Measurements from ENCODE around the gene RNPEP. TPM values are rescaled to one million over a fixed set of nuclear protein-coding genes. Genes with fewer than 3 reads are reported as not detected.

The RNPEP gene
- total RNA-seq, 1 donor from 2014 or later, result 51.4 TPM

DNA sequence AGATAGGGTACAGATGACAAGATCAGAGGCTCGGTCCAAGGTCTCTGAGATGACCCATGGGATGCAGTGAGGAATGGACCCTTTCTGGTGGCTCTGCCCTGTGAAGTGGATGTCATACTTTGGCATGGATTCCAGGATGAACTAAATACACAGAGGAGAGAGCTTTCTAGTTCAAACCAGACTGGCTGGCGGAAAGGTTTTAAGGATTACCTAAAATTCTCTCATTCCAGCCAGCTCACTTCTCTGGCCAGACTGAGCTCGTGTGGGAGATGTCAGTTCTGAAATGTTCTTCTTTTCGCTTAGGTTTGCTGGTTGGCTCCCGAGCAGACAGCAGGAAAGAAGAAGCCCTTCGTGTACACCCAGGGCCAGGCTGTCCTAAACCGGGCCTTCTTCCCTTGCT lies 6.2 kb downstream of the RNPEP start:
- no peak for DNase-seq (ENCODE audit: extremely low spot score, unreplicated experiment)
- TF ChIP-seq, protein P1, sequence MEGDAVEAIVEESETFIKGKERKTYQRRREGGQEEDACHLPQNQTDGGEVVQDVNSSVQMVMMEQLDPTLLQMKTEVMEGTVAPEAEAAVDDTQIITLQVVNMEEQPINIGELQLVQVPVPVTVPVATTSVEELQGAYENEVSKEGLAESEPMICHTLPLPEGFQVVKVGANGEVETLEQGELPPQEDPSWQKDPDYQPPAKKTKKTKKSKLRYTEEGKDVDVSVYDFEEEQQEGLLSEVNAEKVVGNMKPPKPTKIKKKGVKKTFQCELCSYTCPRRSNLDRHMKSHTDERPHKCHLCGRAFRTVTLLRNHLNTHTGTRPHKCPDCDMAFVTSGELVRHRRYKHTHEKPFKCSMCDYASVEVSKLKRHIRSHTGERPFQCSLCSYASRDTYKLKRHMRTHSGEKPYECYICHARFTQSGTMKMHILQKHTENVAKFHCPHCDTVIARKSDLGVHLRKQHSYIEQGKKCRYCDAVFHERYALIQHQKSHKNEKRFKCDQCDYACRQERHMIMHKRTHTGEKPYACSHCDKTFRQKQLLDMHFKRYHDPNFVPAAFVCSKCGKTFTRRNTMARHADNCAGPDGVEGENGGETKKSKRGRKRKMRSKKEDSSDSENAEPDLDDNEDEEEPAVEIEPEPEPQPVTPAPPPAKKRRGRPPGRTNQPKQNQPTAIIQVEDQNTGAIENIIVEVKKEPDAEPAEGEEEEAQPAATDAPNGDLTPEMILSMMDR (IDR thresholded peaks at IDR 0.05), result no peak
- H3K4me3 Mint-ChIP-seq (ENCODE audit: unreplicated experiment), result no peak overlapping the region
- H3K9me3 Mint-ChIP-seq (ENCODE audit: unreplicated experiment), result no peaks in the 10 kb centered on the region
- peaks cover 26% of the 10 kb centered on the region for H3K36me3 Mint-ChIP-seq (ENCODE audit: unreplicated experiment)
- no peak overlapping the region for H3K27ac Mint-ChIP-seq (ENCODE audit: unreplicated experiment)
- H3K4me1 Mint-ChIP-seq (ENCODE audit: unreplicated experiment), result peaks cover 16% of the 10 kb centered on the region
- no peaks in the 10 kb centered on the region for H3K27me3 Mint-ChIP-seq (ENCODE audit: unreplicated experiment)

DNA sequence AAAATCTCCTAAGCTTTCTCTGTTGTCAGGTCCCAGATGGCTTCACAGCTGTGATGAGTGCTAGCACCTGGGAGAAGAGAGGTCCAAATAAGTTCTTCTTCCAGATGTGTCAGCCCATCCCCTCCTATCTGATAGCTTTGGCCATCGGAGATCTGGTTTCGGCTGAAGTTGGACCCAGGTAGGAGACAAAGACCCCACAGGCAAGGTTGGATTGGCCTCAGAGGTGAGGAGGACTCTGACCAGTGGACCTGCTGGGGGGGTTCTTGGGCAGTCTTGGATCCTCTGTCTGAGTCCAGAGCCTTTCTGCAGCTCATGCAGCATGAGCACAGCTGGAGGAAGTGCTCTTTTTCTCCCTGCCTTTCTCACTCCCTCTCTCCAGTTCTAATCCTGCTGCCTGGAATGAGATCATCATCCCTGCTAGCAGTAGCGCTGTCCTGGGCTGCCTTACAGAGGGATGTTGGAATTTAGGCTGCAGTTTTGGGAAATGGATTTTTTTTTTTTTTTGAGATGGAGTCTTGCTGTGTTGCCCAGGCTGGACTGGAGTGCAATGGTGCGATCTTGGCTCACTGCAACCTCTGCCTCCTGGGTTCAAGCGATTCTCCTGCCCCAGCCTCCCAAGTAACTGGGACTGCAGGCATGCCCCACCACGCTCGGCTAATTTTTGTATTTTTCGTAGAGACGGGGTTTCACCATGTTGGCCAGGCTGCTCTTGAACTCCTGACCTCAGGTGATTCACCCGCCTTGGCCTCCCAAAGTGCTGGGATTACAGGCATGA lies 7.1 kb downstream of the RNPEP start:
- TF ChIP-seq, protein P1 (IDR thresholded peaks at IDR 0.05), result no peak
- no peak for DNase-seq (ENCODE audit: extremely low spot score, unreplicated experiment)
- Mint-ChIP-seq H3K4me1 (ENCODE audit: unreplicated experiment) (peaks cover 7% of the 10 kb centered on the region), H3K36me3 (ENCODE audit: unreplicated experiment) (peaks cover 32% of the 10 kb centered on the region), H3K27ac (ENCODE audit: unreplicated experiment) (no peak overlapping the region), H3K4me3 (ENCODE audit: unreplicated experiment) (no peak overlapping the region), H3K27me3 (ENCODE audit: unreplicated experiment) (no peaks in the 10 kb centered on the region), H3K9me3 (ENCODE audit: unreplicated experiment) (no peaks in the 10 kb centered on the region)

DNA sequence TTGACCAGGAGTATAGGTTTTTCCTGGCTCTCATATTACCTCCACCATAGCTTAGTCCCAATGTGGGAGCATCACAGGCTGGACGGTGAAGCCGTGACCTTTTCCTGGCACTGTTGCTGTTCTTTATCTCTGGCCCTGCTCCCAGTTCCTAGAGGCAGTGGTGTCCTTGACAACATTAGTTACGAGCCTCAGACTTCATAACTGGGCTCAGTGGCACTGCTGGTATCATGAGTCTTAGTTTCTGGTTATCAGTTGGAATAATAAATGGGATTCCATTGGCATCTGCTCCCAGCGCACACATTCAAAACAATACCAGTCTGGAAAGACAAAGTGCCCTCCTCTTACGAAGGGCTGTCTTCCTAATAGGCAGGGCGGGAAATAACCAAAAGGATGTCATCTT lies 8.0 kb downstream of the RNPEP start:
- no peaks in the 10 kb centered on the region for H3K9me3 Mint-ChIP-seq (ENCODE audit: unreplicated experiment)
- peaks cover 35% of the 10 kb centered on the region for H3K36me3 Mint-ChIP-seq (ENCODE audit: unreplicated experiment)
- peaks cover 4% of the 10 kb centered on the region for H3K4me1 Mint-ChIP-seq (ENCODE audit: unreplicated experiment)
- no peak overlapping the region for H3K4me3 Mint-ChIP-seq (ENCODE audit: unreplicated experiment)
- no peaks in the 10 kb centered on the region for H3K27me3 Mint-ChIP-seq (ENCODE audit: unreplicated experiment)
- DNase-seq (ENCODE audit: extremely low spot score, unreplicated experiment), result no peak
- TF ChIP-seq, protein P1 (IDR thresholded peaks at IDR 0.05), result no peak
- H3K27ac Mint-ChIP-seq (ENCODE audit: unreplicated experiment), result no peak overlapping the region

DNA sequence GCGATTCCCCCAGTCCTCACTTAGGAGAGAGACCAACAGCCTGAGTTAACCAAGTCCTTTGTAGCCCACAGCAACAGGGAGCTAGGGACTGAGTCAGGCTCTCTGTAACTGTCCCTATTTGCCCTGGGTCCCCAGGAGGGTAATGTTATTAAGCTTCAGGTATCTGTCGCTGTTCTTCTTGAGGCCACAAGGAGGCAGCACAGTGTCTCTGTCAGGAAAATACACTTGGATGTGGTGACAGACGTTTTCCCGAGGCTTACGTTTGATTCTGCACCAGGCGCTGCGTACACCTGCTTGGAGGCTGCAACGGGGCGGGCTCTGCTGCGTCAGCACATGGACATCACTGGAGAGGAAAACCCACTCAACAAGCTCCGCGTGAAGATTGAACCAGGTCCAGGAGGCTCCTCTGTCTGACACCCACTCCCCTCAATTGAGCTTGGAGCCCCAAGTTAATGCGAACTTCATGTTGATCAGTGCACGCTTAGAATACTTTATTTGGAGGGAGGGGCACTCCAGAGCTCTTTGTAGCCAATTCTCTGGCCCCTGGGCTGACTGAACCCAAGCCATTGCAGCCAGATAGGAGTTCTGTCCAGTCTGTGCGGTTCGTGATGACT lies 17.3 kb downstream of the RNPEP start:
- peaks cover 63% of the 10 kb centered on the region for H3K36me3 Mint-ChIP-seq (ENCODE audit: unreplicated experiment)
- TF ChIP-seq, protein P1 (IDR thresholded peaks at IDR 0.05), result peak; percentile 75
- no peak for DNase-seq (ENCODE audit: extremely low spot score, unreplicated experiment)
- H3K4me3 Mint-ChIP-seq (ENCODE audit: unreplicated experiment), result no peak overlapping the region
- H3K4me1 Mint-ChIP-seq (ENCODE audit: unreplicated experiment), result peaks cover 2% of the 10 kb centered on the region
- no peaks in the 10 kb centered on the region for H3K27me3 Mint-ChIP-seq (ENCODE audit: unreplicated experiment)
- H3K9me3 Mint-ChIP-seq (ENCODE audit: unreplicated experiment), result no peaks in the 10 kb centered on the region
- H3K27ac Mint-ChIP-seq (ENCODE audit: unreplicated experiment), result no peak overlapping the region

DNA sequence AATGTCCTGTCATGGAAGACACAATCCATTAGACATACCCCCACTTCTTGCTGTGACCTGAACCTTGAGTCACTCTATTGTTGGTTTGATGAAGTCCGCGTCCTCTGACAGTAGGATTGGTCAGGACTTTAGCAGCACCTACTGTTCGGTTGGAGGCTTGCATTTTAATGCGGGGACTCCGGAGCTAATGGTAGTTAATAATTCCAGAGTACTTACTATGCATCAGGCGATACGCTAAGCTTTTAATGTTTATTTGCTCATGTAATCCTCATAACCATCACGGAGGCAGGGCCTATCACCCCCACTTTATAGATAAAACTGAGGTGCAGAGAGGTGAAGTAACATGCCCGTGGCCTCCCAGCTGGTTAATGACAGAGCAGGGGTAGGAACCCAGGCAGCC lies 20.1 kb downstream of the RNPEP start:
- H3K36me3 Mint-ChIP-seq (ENCODE audit: unreplicated experiment), result peaks cover 49% of the 10 kb centered on the region
- no peaks in the 10 kb centered on the region for H3K27me3 Mint-ChIP-seq (ENCODE audit: unreplicated experiment)
- TF ChIP-seq, protein P1 (IDR thresholded peaks at IDR 0.05), result no peak
- H3K27ac Mint-ChIP-seq (ENCODE audit: unreplicated experiment), result no peak overlapping the region
- DNase-seq (ENCODE audit: extremely low spot score, unreplicated experiment), result no peak
- H3K4me3 Mint-ChIP-seq (ENCODE audit: unreplicated experiment), result no peak overlapping the region
- peaks cover 25% of the 10 kb centered on the region for H3K4me1 Mint-ChIP-seq (ENCODE audit: unreplicated experiment)
- H3K9me3 Mint-ChIP-seq (ENCODE audit: unreplicated experiment), result no peaks in the 10 kb centered on the region
